HepG2 (cell line): ENCODE measurements around the gene MAML1. TPM values are rescaled to one million over a fixed set of nuclear protein-coding genes. Genes with fewer than 3 reads are reported as not detected.

Experiments used
- BORCS8-MEF2B ChIP-seq: sonication (generic); formaldehyde crosslinking; IDR thresholded peaks from 2 replicates; pipeline ENCODE4 v1.8.0; 2022; ENCODE audit warnings: mild to moderate bottlenecking, missing genetic modification reagents
- IKZF1 ChIP-seq: fragments of 450-650 bp; IDR thresholded peaks from 2 replicates; pipeline ENCODE4 v1.7.1; 2016
- MXI1 ChIP-seq: IDR thresholded peaks from 3 replicates; pipeline ENCODE4 v1.6.1; 2012; ENCODE audit warnings: low read depth, low read length, inconsistent platforms, borderline replicate concordance
- RXRA ChIP-seq: sonication (generic); formaldehyde crosslinking; IDR thresholded peaks from 2 replicates; pipeline ENCODE4 v1.5.1; 2020; ENCODE audit warnings: missing genetic modification reagents
- SMAD1 ChIP-seq: sonication (generic); formaldehyde crosslinking; IDR thresholded peaks from 2 replicates; pipeline ENCODE4 v1.4.0; 2020; ENCODE audit warnings: missing genetic modification reagents, low read depth, mild to moderate bottlenecking, borderline replicate concordance
- SMC3 ChIP-seq: IDR thresholded peaks from 2 replicates; pipeline ENCODE4 v1.6.1; 2011; ENCODE audit warnings: low read length, improper control_type of control experiment
- ZBTB38 ChIP-seq: sonication (generic); formaldehyde crosslinking; IDR thresholded peaks from 2 replicates; pipeline ENCODE4 v1.5.1; 2020; ENCODE audit warnings: mild to moderate bottlenecking, missing genetic modification reagents
- ZNF138 ChIP-seq: sonication (generic); formaldehyde crosslinking; IDR thresholded peaks from 2 replicates; pipeline ENCODE4 v1.5.0; 2020; ENCODE audit warnings: mild to moderate bottlenecking, low read depth, missing genetic modification reagents
- microRNA counts: library from miRNA; unstranded; fragments of <30 nt; microRNA quantifications from one replicate; lab custom pipeline; 2015
- microRNA-seq: library from miRNA; unstranded; fragments of <30 nt; microRNA quantifications from one replicate; pipeline ENCODE4, GENCODE V29; 2020
- polyA plus RNA-seq, 8 experiments: library from polyadenylated mRNA; depleted of rRNA in 3 of 8; stranded (reverse) in 7 of 8; unstranded in 1 of 8; fragments of >200 nt; fragmentation: Illumina TruSeq in 4 of 8; extraction: Trizol in 4 of 8; gene quantifications; 2 replicates each; pipeline versions ENCODE4 v1.2.1 to v1.2.3, GENCODE V29; 2011 to 2016; ENCODE audit warnings: low read depth in 4 of 8, missing spikeins in 1 of 8, mixed read lengths in 1 of 8; ENCODE audit not compliant: insufficient read depth in 1 of 8
- small RNA-seq, 3 experiments: library from RNA; depleted of rRNA; stranded (forward); fragments of <200 nt; gene quantifications; one replicate each; pipeline ENCODE3, GENCODE V24; 2012; ENCODE audit warnings: low read depth in 2 of 3, low replicate concordance in 1 of 3; ENCODE audit not compliant: insufficient read length in 3 of 3, insufficient read depth in 2 of 3
- total RNA-seq, 5 experiments: library from RNA; depleted of rRNA; stranded (reverse); fragments of >200 nt; fragmentation: Illumina TruSeq; extraction: Trizol; gene quantifications; 2 replicates each; pipeline ENCODE4 v1.2.3, GENCODE V29; 2016; ENCODE audit warnings: low read depth in 1 of 5
- TF ChIP-seq, protein P1 (sequence below): sonication (generic); formaldehyde crosslinking; IDR thresholded peaks from 2 replicates; pipeline ENCODE4 v1.4.0; 2020; ENCODE audit warnings: missing genetic modification reagents
- TF ChIP-seq, protein P2 (sequence below): conservative IDR thresholded peaks from 2 replicates; pipeline ENCODE4 v1.6.1; 2018; ENCODE audit warnings: missing genetic modification reagents

Gene MAML1
- total and polyA plus RNA-seq, 2 of the 13 experiments (the other 11 are each of a cell fraction or from before 2014, with no cell fraction given): 10.0 to 10.8 TPM

DNA sequence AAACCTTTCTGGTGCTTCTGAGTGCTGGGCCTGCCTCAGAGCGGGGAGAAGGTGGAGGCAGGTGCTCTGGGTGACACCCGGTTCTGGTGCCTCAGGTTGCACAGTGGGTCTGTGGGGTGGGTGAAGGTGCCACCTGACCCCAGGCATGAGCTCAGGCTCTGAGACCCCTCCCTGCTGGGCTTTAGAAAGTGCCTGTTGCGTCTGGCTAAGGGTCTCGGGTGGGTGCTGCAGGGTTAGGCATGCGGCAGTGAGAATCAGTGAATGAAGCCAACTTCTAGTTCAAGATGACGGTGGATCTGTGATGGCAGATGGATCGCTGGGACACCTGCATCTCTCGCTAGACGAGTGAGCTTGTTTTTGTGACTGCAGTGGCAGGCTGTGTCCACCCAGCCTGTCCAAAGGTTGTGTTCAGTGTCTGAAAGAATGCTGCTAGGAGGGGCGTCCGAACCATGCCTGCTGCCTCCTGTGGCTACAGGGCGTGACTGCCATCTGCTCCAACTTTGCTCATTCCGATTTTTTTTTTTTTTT, 93.1 kb downstream of the MAML1 start (continued):
- TF ChIP-seq SMC3: peak; percentile 45
- TF ChIP-seq BORCS8-MEF2B: no peak
- TF ChIP-seq RXRA (CRISPR knock-in tag): peak; percentile 40; the same call in 1 of the 2 replicates
- no peak for TF ChIP-seq IKZF1
- peak; percentile 70; the same call in 1 of the 3 replicates for TF ChIP-seq MXI1
- TF ChIP-seq, protein P1, sequence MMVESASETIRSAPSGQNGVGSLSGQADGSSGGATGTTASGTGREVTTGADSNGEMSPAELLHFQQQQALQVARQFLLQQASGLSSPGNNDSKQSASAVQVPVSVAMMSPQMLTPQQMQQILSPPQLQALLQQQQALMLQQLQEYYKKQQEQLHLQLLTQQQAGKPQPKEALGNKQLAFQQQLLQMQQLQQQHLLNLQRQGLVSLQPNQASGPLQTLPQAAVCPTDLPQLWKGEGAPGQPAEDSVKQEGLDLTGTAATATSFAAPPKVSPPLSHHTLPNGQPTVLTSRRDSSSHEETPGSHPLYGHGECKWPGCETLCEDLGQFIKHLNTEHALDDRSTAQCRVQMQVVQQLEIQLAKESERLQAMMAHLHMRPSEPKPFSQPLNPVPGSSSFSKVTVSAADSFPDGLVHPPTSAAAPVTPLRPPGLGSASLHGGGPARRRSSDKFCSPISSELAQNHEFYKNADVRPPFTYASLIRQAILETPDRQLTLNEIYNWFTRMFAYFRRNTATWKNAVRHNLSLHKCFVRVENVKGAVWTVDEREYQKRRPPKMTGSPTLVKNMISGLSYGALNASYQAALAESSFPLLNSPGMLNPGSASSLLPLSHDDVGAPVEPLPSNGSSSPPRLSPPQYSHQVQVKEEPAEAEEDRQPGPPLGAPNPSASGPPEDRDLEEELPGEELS (CRISPR knock-in tag): peak; percentile 70
- no peak for TF ChIP-seq ZNF138 (CRISPR knock-in tag)
- 0 out of 2 replicates have a peak, but pooled peaks have one; percentile 35 for TF ChIP-seq SMAD1 (CRISPR knock-in tag)
- TF ChIP-seq, protein P2, sequence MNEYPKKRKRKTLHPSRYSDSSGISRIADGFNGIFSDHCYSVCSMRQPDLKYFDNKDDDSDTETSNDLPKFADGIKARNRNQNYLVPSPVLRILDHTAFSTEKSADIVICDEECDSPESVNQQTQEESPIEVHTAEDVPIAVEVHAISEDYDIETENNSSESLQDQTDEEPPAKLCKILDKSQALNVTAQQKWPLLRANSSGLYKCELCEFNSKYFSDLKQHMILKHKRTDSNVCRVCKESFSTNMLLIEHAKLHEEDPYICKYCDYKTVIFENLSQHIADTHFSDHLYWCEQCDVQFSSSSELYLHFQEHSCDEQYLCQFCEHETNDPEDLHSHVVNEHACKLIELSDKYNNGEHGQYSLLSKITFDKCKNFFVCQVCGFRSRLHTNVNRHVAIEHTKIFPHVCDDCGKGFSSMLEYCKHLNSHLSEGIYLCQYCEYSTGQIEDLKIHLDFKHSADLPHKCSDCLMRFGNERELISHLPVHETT: 0 out of 2 replicates have a peak, but pooled peaks have one; percentile 30
- TF ChIP-seq ZBTB38: peak; percentile 39; the same call in 1 of the 2 replicates
- TF ChIP-seq, all 625 proteins: peak for 102

MicroRNAs within 50 kb of the gene (microRNA counts, 767-probe panel; counts per million panel counts)
- microRNA hsa-miR-1229 (lab: Ali Mortazavi, UCI): not detected

Small RNAs within 50 kb of the gene (microRNA-seq; reads per million reads assigned to microRNA genes)
- gene MIR1229: 12.3 reads per million, percentile 49 among the genes with 10 or more reads in this experiment

Small RNAs within 50 kb of the gene (small RNA-seq; reads per million reads assigned to genes)
- 0 to 1.9 (median 0.33) reads per million in 3 experiments for gene MIR1229

Other genes starting within 250 kb of the MAML1 start
- 28.6 and 31.9 TPM in 2 replicates for gene RUFY1, start 182.3 kb upstream of the MAML1 start, total RNA-seq (2016; rRNA removed; fragmentation: Illumina TruSeq; extraction: Trizol)
- gene RUFY1, start 182.3 kb upstream of the MAML1 start, polyA plus RNA-seq (2011; rRNA removed): 19.9 and 20.8 TPM in 2 replicates
- 807 and 1,064 TPM in 2 replicates for gene HNRNPH1, start 109.2 kb upstream of the MAML1 start, total RNA-seq (2016; rRNA removed; fragmentation: Illumina TruSeq; extraction: Trizol)
- 329 and 382 TPM in 2 replicates for gene HNRNPH1, start 109.2 kb upstream of the MAML1 start, polyA plus RNA-seq (2011; rRNA removed)
- not detected in 2 replicates for gene CBY3, start 51.8 kb upstream of the MAML1 start, total RNA-seq (2016; rRNA removed; fragmentation: Illumina TruSeq; extraction: Trizol)
- not detected in 2 replicates for gene CBY3, start 51.8 kb upstream of the MAML1 start, polyA plus RNA-seq (2011; rRNA removed)
- gene CANX, start 33.9 kb upstream of the MAML1 start, total RNA-seq (2016; rRNA removed; fragmentation: Illumina TruSeq; extraction: Trizol): 438 and 680 TPM in 2 replicates
- 477 and 480 TPM in 2 replicates for gene CANX, start 33.9 kb upstream of the MAML1 start, polyA plus RNA-seq (2011; rRNA removed)
- 0.35 TPM in 1 of 2 replicates, not detected in the other for gene LTC4S, start 61.2 kb downstream of the MAML1 start, total RNA-seq (2016; rRNA removed; fragmentation: Illumina TruSeq; extraction: Trizol)
- gene LTC4S, start 61.2 kb downstream of the MAML1 start, polyA plus RNA-seq (2011; rRNA removed): not detected in 2 replicates
- gene MGAT4B, start 74.0 kb downstream of the MAML1 start, total RNA-seq (2016; rRNA removed; fragmentation: Illumina TruSeq; extraction: Trizol): 69.2 and 93.5 TPM in 2 replicates
- 130 and 170 TPM in 2 replicates for gene MGAT4B, start 74.0 kb downstream of the MAML1 start, polyA plus RNA-seq (2011; rRNA removed)
- gene SQSTM1, start 88.1 kb downstream of the MAML1 start, total RNA-seq (2016; rRNA removed; fragmentation: Illumina TruSeq; extraction: Trizol): 160 and 161 TPM in 2 replicates
- 90.9 and 126 TPM in 2 replicates for gene SQSTM1, start 88.1 kb downstream of the MAML1 start, polyA plus RNA-seq (2011; rRNA removed)
- 11.3 and 15.5 TPM in 2 replicates for gene MRNIP, start 126.0 kb downstream of the MAML1 start, total RNA-seq (2016; rRNA removed; fragmentation: Illumina TruSeq; extraction: Trizol)
- 32.6 and 34.1 TPM in 2 replicates for gene MRNIP, start 126.0 kb downstream of the MAML1 start, polyA plus RNA-seq (2011; rRNA removed)
- 26.8 and 35.0 TPM in 2 replicates for gene TBC1D9B, start 175.1 kb downstream of the MAML1 start, total RNA-seq (2016; rRNA removed; fragmentation: Illumina TruSeq; extraction: Trizol)
- 50.0 and 59.5 TPM in 2 replicates for gene TBC1D9B, start 175.1 kb downstream of the MAML1 start, polyA plus RNA-seq (2011; rRNA removed)